HG03097 (cell line): Measurements from ENCODE around the gene XRCC2.

Source experiments
- ATAC-seq: cut with Tn5 transposase; IDR thresholded peaks from one replicate; pipeline ENCODE4 v1.9.1; 2021; ENCODE audit not compliant: unreplicated experiment, low FRiP score

XRCC2 gene

DNA sequence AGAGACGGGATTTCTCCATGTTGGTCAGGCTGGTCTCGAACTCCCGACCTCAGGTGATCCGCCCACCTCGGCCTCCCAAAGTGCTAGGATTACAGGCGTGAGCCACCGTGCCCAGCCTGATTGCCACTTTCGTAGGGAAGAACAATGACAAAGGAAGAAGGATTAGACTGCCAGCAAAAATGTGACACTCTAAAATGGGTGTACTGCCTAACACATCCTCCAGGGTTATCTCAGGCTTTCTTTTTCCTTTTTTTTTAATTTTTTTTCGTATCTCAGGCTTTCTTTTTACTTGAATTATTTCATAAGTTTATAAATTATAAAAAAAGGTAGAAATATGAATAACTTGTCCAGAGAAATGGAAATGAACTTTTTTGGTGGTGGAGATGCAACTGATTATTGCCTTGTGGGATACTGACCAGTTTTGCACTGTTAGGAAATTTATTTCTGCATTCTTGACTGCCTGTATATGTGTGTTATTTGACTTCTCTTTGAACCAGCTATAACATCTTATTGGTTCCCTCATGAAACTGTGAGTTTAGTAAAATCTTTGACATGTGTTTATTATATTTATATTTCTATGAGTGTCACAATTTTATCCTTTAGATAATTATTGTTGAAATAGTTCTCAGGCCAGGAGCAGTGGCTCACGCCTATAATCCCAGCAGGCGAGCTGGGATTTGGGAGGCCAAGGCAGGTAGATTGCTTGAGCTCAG is 56.8 kb downstream of the XRCC2 start:
- ATAC-seq = no peak

DNA sequence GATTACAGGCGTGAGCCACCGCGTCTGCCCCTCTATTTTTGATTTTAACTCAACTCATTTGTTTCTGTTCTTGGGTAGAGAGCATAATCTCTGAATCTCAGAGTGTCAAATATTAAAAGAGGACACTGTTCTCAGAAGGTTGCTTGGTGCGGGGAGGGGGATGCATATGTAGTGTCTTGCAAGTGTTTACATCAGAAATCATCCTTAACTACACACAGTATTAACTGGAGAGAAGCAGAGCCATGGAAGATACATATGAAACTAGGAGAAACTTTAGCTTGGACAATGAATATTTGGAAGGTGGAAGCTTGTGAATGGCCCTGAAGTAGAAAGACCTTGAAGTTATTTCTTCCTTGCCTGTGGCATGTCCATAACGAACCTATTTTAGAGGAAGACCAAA is 57.5 kb downstream of the XRCC2 start:
- no peak for ATAC-seq

DNA sequence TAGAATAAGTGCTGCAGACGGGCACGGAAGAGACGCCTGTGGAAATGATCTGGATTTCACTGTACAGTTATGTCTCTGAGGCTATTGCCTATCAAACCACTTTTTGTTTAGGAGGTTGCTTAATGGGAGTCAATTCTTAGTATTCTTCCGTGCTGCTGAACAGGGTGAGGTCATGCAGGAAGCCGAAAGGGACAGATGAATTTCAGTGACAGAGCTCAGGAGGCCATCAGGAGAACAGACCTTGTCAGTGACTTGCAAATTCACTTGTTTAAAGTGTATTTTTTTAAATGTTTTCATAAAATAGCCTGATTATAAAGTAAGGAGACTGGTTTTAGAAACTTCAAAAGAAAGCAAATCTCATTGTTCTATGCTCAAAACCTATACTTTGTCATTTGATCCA is 58.9 kb downstream of the XRCC2 start:
- no peak for ATAC-seq

DNA sequence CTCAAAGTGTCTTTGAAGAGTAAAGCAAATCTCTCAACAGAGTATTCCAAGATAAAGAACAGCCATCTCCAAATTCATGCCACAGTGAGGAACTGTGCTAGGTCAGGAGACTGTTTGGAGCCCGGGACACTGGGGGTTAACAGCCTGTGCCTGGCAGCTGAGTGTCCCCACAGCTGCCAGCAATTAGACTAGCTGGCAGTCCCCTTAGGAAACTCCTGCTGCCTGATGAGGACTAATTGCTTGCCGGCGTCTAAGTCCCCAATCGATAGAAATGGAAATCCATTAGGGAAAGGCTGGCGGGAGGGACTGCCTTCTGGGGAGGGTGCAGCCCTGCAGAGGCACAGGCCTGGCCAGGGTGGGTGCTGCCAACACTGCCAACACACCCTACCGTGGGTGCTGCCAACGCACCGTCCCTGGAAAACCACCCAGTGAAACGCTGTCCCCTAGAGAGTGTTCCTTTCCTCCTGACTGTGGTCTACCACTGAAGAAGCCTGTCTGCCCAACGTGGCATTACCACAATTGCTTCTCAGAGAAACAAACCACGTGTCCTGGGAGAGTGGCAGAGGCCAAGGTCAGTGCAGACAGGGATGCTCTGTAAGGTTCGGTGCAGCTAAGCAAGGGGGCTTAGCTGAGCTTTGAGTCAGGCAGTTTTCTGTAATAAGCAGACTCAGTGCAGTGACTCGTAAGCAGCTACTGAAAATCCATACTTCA is 60.8 kb downstream of the XRCC2 start:
- no peak for ATAC-seq

DNA sequence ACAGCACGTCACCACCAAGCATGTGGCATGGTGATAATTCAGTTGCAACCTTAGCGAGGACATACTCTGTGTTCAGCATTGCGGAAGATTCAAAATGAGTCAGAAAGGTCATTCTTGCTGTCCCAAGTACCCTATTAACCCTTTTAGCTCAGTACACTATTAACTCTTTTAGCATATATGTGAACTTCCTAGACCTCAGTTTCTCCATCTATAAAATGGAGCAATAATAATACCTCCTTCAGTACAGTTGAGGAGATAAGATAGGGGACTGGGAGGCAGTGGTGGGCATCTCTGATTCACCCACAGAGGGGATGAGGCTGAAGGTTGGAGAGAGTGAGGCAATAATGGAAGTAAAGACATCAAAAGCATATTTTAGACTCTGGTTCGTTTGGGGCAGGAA is 67.3 kb downstream of the XRCC2 start:
- ATAC-seq = no peak

DNA sequence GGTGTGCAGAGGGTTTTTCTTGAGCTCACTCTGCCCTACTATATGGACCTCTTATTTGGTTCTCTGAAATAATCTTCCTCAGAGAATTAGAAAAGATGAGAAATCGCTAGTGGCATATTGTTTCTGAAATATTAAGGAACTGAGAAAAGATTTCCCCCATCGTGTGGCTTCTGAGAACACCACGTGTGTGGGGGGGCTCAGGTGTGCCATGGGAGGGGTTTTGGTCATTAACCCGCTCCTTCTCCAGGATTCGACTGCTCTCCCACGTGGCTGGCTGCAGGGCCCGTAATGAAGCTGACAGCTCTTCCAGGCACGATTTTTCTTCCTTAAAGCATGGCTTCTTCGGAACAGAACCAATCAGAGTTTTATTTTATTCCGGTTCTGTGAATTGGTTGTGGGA is 67.7 kb downstream of the XRCC2 start:
- no peak for ATAC-seq

DNA sequence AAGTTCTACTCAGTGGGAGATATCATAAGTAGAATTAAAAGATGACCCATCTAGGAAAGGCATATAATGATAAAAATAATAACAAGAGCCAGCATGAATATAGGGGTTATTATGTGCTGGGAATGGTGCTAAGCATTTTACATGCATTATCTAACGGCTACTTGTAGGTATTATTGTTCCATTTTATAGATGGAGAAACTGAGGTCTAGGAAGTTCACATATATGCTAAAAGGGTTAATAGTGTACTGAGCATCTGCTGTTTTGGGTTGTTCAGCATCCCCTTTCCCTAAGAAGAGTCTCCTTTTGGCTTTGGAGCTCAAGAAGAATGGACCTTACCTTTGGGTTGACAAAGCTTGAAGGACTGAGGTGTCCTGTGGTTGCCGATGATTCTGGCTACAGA is 68.9 kb downstream of the XRCC2 start:
- ATAC-seq = no peak

DNA sequence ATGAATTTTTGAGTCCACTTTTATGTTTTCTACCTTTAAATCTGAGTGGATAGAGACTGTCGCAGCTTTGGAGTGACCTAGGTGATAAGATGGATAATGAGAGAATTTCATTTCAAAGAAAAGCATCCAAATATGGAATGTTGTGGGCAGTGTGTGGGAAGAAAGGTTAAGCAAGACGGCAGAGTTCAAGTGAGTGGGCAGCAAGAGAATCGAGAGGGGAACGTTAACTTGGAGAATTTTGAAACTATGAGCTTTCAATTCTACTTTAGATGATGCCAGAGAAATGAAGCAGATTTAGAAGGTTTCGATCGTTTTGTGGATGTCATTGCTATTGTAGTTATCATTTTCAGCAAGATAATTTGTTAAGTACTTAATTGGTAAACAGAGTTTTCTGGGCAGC is 73.0 kb downstream of the XRCC2 start:
- no peak for ATAC-seq

DNA sequence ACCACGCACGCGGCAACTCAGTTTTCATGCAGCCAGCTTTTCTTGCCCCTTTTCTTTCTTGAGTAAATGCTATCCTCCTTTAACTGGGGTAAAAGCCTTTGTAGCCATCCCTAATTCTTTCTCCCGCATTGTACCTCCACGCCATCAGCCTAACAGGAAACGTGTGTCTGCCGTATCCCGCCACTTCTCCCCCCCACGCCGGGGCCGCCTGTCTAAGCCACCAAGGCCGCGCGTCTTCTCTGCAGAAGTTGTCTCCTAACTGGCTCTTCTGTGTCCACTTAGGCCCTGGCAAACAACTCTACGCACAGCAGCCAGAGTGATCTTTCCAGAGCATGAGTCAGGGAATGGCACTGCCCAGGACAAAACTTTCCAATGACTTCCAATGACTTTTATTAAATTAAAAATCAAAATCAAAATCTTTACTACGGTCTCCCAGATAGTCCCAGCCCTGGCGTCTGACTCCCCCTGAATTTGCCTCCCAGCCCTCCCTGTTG is 74.6 kb downstream of the XRCC2 start:
- no peak for ATAC-seq

DNA sequence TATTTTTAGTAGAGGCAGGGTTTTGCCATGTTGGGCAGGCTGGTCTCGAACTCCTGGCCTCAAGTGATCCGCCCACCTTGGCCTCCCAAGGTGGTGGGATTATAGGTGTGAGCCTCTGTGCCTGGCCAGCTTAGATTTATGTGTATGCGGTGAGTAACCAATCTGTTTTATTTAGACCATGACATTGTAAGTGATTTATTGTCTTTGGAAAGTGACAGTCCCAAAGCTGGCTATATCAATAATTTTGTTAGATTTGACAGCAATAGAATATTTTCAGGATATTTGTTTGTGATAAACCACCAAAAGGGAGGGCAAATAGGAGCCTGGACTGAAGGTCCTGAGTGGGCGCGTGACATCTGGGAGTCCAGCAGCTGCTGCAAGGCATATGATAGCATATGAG is 75.7 kb downstream of the XRCC2 start:
- no peak for ATAC-seq

DNA sequence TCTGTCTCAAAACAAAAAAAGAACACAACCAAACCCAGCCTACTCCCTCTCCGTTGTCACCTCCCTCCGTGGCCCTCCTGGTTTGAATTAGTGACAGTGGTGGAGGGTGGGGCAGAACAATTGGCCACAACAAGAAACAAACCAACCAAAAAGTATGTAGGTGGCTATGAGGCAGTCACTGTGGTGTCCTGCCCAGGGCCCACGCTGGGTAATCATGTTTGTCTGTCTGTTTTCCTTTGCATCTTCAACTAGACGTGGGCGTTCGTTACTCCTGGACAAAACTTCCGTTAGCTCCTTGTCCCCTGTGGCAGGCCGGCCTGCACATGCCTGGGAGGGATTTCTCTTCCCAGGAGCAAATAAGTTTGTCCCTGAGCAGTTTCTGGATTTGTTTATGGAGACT is 78.4 kb downstream of the XRCC2 start:
- no peak for ATAC-seq

DNA sequence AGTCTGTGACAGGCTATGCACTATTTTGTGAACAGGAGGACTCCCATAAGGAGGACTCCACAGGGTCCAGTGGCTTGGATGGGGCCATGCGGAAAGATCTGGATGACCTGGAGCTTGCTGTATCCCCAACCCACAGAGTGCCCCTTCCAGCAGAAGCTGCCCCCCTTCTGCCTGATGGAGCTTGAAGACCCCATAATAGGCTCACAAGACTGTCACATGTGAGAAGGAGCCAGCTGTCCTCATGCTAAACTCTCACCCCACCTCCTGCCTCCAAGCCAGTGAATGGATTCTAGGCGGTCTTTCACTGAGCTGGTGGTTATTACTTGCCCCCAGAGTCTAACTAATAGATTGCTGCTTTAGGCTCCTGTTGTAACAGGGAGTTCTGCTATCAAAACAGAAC is 79.1 kb downstream of the XRCC2 start:
- ATAC-seq = no peak
